ENCODE data around the gene UQCC3.

DNA sequence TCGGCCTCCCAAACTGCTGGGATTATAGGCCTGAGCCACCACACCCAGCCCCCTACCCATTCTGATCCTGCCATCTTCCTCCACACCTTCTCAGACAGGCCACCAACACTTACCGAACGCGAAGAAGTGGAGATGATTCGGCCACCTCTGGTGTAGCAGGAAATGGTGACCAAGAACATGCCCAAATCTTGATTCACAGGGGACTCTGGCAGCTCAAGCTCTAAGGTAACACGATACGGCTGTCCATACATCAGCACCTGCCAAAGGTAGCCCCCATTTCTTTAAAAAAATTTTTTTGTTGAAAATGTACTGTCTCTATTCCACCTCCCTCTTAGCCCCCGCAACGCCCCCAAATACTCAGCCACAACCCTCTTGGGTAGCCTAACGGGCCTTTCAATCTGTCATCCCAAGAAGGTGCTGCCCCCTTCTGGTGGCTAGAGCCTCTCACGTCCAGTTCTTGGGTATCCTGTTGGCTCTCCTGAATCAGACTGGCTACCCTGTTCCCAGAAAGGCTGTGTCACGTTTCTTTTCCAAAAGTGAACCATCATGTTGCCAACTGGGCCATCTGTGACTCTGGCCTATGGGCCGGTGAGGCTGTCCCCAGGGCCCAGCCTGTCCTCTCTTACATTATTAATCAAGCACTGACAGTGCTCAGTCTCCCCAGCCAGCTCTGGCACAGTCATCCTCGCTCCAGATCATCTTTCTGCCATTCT, 23.1 kb downstream of the UQCC3 start:
- TF ChIP-seq, protein P1, sequence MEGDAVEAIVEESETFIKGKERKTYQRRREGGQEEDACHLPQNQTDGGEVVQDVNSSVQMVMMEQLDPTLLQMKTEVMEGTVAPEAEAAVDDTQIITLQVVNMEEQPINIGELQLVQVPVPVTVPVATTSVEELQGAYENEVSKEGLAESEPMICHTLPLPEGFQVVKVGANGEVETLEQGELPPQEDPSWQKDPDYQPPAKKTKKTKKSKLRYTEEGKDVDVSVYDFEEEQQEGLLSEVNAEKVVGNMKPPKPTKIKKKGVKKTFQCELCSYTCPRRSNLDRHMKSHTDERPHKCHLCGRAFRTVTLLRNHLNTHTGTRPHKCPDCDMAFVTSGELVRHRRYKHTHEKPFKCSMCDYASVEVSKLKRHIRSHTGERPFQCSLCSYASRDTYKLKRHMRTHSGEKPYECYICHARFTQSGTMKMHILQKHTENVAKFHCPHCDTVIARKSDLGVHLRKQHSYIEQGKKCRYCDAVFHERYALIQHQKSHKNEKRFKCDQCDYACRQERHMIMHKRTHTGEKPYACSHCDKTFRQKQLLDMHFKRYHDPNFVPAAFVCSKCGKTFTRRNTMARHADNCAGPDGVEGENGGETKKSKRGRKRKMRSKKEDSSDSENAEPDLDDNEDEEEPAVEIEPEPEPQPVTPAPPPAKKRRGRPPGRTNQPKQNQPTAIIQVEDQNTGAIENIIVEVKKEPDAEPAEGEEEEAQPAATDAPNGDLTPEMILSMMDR (IDR thresholded peaks at IDR 0.05; ENCODE audit: low read length) = peak; percentile 83
- no peak for TF ChIP-seq EZH2 (optimal IDR thresholded peaks at IDR 0.05; ENCODE audit: low read depth, low read length)
- TF ChIP-seq EZH2phosphoT487 (IDR thresholded peaks at IDR 0.05; ENCODE audit: low read length) = no peak
